PC-9 (cell line): ENCODE data around the gene PKN3. TPM values are rescaled to one million over a fixed set of nuclear protein-coding genes. Genes with fewer than 3 reads are reported as not detected.

Experiments used
- BruUV-seq: library from RNA; stranded (reverse); fragments of 400-500 nt; replicated peaks from 2 replicates; lab custom pipeline; 2021; lab: Mats Ljungman, UMichigan
- CTCF ChIA-PET: fragments of 300-600 bp; sonication (Branson Sonifier 250); formaldehyde crosslinking; loops from one replicate; lab custom pipeline; 2022; ENCODE audit warnings: antibody characterized with exemption; lab: Charles Lee
- POLR2A ChIA-PET: fragments of 300-600 bp; sonication (Branson Sonifier 250); formaldehyde crosslinking; loops from one replicate; lab custom pipeline; 2022; ENCODE audit warnings: antibody characterized with exemption; ENCODE audit not compliant: unreplicated experiment; lab: Charles Lee
- DNase-seq, 2 experiments: peaks; one replicate each; pipeline versions ENCODE4 v3.0.0 to v3.0.0-alpha.2; 2015 to 2022; ENCODE audit warnings: mixed read lengths in 1 of 2
- H2AFZ ChIP-seq: fragments of 200-600 bp; sonication (generic); 2 replicates; pipeline ENCODE4 v1.8.1; 2017; ENCODE audit warnings: antibody characterized with exemption
- H3F3A ChIP-seq: fragments of 200-600 bp; sonication (generic); 2 replicates; pipeline ENCODE4 v1.8.1; 2017; ENCODE audit warnings: antibody characterized with exemption, mild to moderate bottlenecking, low read depth; ENCODE audit not compliant: insufficient read depth
- H3K27ac ChIP-seq: fragments of 200-600 bp; sonication (generic); 2 replicates; pipeline ENCODE4 v1.6.1; 2016; ENCODE audit warnings: mixed run types
- H3K27me3 ChIP-seq: fragments of 200-600 bp; sonication (generic); 2 replicates; pipeline ENCODE4 v1.6.1; 2016; ENCODE audit warnings: low read depth, mixed run types; ENCODE audit not compliant: insufficient read depth
- H3K36me3 ChIP-seq: fragments of 200-600 bp; sonication (generic); 2 replicates; pipeline ENCODE4 v1.6.1; 2016; ENCODE audit warnings: low read depth, mixed run types
- H3K4me1 ChIP-seq: fragments of 200-600 bp; sonication (generic); replicated peaks from 2 replicates; pipeline ENCODE4 v1.6.1; 2016; ENCODE audit warnings: mixed run types; ENCODE audit not compliant: insufficient read depth
- H3K4me2 ChIP-seq: fragments of 200-600 bp; sonication (generic); 2 replicates; pipeline ENCODE4 v1.6.1; 2017; ENCODE audit warnings: mixed run types
- H3K4me3 ChIP-seq: fragments of 200-600 bp; sonication (generic); 2 replicates; pipeline ENCODE4 v1.6.1; 2016; ENCODE audit warnings: mixed run types
- H3K79me2 ChIP-seq: fragments of 200-600 bp; sonication (generic); 2 replicates; pipeline ENCODE4 v1.6.1; 2017; ENCODE audit warnings: low read depth, mixed run types
- H3K9me2 ChIP-seq: fragments of 200-600 bp; sonication (generic); 2 replicates; pipeline ENCODE4 v1.8.1; 2017; ENCODE audit warnings: mild to moderate bottlenecking; ENCODE audit not compliant: insufficient read depth
- H3K9me3 ChIP-seq: fragments of 200-600 bp; sonication (generic); 2 replicates; pipeline ENCODE4 v1.8.1; 2016; ENCODE audit warnings: low read depth; ENCODE audit not compliant: insufficient read depth
- H4K20me1 ChIP-seq: fragments of 200-600 bp; sonication (generic); 2 replicates; pipeline ENCODE4 v1.8.1; 2017; ENCODE audit not compliant: insufficient read depth
- EZH2 ChIP-seq: fragments of 200-600 bp; sonication (generic); IDR thresholded peaks from 2 replicates; pipeline ENCODE4 v1.8.0; 2017; ENCODE audit warnings: antibody characterized with exemption, low read depth
- intact Hi-C: fragments of 100-400 bp; cut with micrococcal nuclease; formaldehyde crosslinking; loops from one replicate; pipeline ENCODE4 v1.10.0; 2022; ENCODE audit not compliant: unreplicated experiment
- total RNA-seq: library from RNA; stranded (reverse); gene quantifications from 2 replicates; pipeline ENCODE4 v1.2.3, GENCODE V29; 2021
- TF ChIP-seq, protein P1 (sequence below): fragments of 200-600 bp; sonication (generic); conservative IDR thresholded peaks from 2 replicates; pipeline ENCODE4 v1.6.1; 2017; ENCODE audit warnings: mixed run types, antibody characterized with exemption, mild to moderate bottlenecking, moderate library complexity

PKN3 gene
- total RNA-seq, 1 experiment from 2014 or later = 5.5 TPM

GRCh38 chr9:128715436-128715750 is 13.1 kb downstream of the PKN3 start:
- H3K4me1 ChIP-seq = peaks cover 4% of the 10 kb centered on the region; the same call in 1 of the 2 replicates
- no peaks in the 10 kb centered on the region for H3F3A ChIP-seq
- no peak overlapping the region for H3K4me2 ChIP-seq
- H3K27ac ChIP-seq = no peak overlapping the region
- H3K9me3 ChIP-seq = no peaks in the 10 kb centered on the region
- H3K4me3 ChIP-seq = no peak overlapping the region
- CTCF ChIA-PET = interaction anchor here (0.8 kb wide), 1 partner anchor 131 kb away, joined by 10 read pairs; no protein-coding TSS in a partner anchor
- no peak for TF ChIP-seq EZH2
- TF ChIP-seq, protein P1, sequence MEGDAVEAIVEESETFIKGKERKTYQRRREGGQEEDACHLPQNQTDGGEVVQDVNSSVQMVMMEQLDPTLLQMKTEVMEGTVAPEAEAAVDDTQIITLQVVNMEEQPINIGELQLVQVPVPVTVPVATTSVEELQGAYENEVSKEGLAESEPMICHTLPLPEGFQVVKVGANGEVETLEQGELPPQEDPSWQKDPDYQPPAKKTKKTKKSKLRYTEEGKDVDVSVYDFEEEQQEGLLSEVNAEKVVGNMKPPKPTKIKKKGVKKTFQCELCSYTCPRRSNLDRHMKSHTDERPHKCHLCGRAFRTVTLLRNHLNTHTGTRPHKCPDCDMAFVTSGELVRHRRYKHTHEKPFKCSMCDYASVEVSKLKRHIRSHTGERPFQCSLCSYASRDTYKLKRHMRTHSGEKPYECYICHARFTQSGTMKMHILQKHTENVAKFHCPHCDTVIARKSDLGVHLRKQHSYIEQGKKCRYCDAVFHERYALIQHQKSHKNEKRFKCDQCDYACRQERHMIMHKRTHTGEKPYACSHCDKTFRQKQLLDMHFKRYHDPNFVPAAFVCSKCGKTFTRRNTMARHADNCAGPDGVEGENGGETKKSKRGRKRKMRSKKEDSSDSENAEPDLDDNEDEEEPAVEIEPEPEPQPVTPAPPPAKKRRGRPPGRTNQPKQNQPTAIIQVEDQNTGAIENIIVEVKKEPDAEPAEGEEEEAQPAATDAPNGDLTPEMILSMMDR = no peak
- no peaks in the 10 kb centered on the region for H3K27me3 ChIP-seq
- DNase-seq = no peak
- no TSS peak for BruUV-seq
- POLR2A ChIA-PET = interaction anchor here (0.6 kb wide), 1 partner anchor 24 kb away, joined by 3 read pairs; no protein-coding TSS in a partner anchor
- no peaks in the 10 kb centered on the region for H4K20me1 ChIP-seq
- intact Hi-C loops = no loop called here
- no peaks in the 10 kb centered on the region for H3K9me2 ChIP-seq
- no peaks in the 10 kb centered on the region for H3K36me3 ChIP-seq
- no peaks in the 10 kb centered on the region for H3K79me2 ChIP-seq
- no peak overlapping the region for H2AFZ ChIP-seq

DNA sequence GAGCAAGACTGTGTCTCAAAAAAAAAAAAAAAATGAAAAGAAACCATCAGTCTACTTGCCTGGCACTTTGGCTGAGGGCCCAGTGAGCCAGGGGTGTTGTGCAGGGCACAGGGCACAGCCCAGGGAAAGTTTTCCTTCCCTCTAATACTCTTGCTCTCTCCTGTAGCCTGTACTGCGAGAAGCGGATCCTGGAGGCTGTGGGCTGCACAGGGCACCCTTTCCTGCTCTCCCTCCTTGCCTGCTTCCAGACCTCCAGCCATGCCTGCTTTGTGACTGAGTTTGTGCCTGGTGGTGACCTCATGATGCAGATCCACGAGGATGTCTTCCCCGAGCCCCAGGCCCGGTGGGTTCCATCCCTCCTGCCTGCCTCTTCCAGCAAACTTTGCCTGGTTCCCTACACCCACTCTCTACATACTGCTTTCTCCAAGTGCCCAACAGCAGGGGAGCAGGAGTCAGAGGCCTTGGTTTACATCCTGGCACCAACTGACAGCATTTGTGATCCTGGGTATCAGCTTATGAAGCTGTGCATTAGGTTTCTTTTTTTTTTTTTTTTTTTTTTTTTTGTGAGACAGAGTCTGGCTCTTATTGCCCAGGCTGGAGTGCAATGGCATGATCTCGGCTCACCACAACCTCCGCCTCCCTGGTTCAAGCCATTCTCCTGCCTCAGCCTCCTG is 14.4 kb downstream of the PKN3 start:
- H3K79me2 ChIP-seq = no peaks in the 10 kb centered on the region
- no peaks in the 10 kb centered on the region for H3K9me3 ChIP-seq
- H2AFZ ChIP-seq = no peak overlapping the region
- no peak overlapping the region for H3K27ac ChIP-seq
- DNase-seq = peak in 1 of 2 experiments; percentile 34
- no peak for TF ChIP-seq EZH2
- TF ChIP-seq, protein P1 = no peak
- no peaks in the 10 kb centered on the region for H3K27me3 ChIP-seq
- BruUV-seq = no TSS peak
- intact Hi-C loops = no loop called here
- no peaks in the 10 kb centered on the region for H3F3A ChIP-seq
- ChIA-PET CTCF (interaction anchor here (0.7 kb wide), 1 partner anchor 34 kb away, joined by 3 read pairs; no protein-coding TSS in a partner anchor), POLR2A (interaction anchor here (0.6 to 0.8 kb wide), 3 partner anchors 11 to 395 kb away, joined by 4 to 39 read pairs (median 10); partner anchors contain the start of gene ENDOG)
- no peaks in the 10 kb centered on the region for H3K36me3 ChIP-seq
- H3K4me2 ChIP-seq = no peak overlapping the region
- no peak overlapping the region for H3K4me3 ChIP-seq
- H3K4me1 ChIP-seq = peaks cover 4% of the 10 kb centered on the region; the same call in 1 of the 2 replicates
- H3K9me2 ChIP-seq = no peaks in the 10 kb centered on the region
- H4K20me1 ChIP-seq = no peaks in the 10 kb centered on the region

GRCh38 chr9:128718047-128718446 is 15.7 kb downstream of the PKN3 start:
- no peaks in the 10 kb centered on the region for H3K36me3 ChIP-seq
- no peaks in the 10 kb centered on the region for H3F3A ChIP-seq
- H3K9me2 ChIP-seq = no peaks in the 10 kb centered on the region
- no peak overlapping the region for H3K27ac ChIP-seq
- POLR2A ChIA-PET = interaction anchor here (0.7 kb wide), 1 partner anchor 264 kb away, joined by 9 read pairs; no protein-coding TSS in a partner anchor
- no peaks in the 10 kb centered on the region for H3K9me3 ChIP-seq
- no peak overlapping the region for H2AFZ ChIP-seq
- intact Hi-C loops = no loop called here
- H3K4me2 ChIP-seq = no peak overlapping the region
- DNase-seq = no peak
- no peak for TF ChIP-seq EZH2
- TF ChIP-seq, protein P1 = no peak
- no TSS peak for BruUV-seq
- no peak overlapping the region for H3K4me3 ChIP-seq
- H3K27me3 ChIP-seq = no peaks in the 10 kb centered on the region
- no peaks in the 10 kb centered on the region for H3K79me2 ChIP-seq
- CTCF ChIA-PET = interaction anchor here (0.6 to 0.7 kb wide), 2 partner anchors 138 to 191 kb away, joined by 3 to 8 read pairs; no protein-coding TSS in a partner anchor
- H3K4me1 ChIP-seq = peaks cover 4% of the 10 kb centered on the region; the same call in 1 of the 2 replicates
- no peaks in the 10 kb centered on the region for H4K20me1 ChIP-seq
